ENCODE results near the gene PROM1. TPM values are rescaled to one million over a fixed set of nuclear protein-coding genes. Genes with fewer than 3 reads are reported as not detected.

The PROM1 gene
- total RNA-seq, 1 experiment from 2014 or later: not detected

DNA sequence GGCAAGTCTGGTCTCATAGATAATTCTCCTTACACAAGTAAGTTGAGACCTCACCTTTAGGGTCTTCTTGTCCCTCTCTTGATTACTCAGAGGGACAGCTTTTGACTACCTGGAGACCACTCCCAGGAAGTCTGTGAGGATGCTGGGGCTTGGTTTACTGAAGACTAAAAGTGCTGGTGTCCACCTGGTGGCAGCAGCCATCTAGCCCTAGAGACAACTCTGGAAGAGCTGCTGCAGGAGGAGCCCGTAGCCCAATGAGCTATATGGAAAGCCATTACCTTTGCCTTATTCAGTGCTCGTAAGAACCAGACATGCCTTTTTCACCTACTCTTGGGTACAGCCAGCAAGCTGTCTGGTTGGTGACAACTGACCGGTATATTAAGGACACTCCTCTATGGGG lies 128.2 kb downstream of the PROM1 start:
- no TSS peak for BruUV-seq (replicated peaks)

DNA sequence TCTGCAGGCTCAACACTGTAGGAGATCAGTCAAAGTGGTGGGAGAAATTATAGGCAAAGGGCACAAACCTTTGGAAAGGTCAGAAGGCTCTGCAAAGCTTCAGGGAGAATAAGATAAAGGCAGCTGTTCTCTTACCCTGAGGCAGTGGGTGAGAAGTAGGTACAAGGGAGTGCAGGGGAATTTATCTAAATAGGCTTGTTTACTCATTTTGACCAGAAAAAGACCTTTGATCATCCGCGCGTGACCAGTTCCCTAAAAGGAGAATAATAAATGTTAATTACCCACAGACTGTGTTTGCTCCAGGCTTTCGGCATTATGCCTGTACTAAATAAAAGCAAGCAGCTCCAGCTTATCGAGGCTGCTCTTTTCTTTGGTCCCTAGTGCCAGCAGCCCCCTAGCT lies 130.2 kb downstream of the PROM1 start:
- Histone ChIP-seq H2AFZ (ENCODE audit: low read length) (no peak overlapping the region), H3K36me3 (ENCODE audit: low read depth, low read length) (no peaks in the 10 kb centered on the region), H3K27ac (ENCODE audit: low read length) (no peak overlapping the region), H3K9me2 (replicated peaks; ENCODE audit: low read length) (no peaks in the 10 kb centered on the region), H4K20me1 (ENCODE audit: low read length) (no peaks in the 10 kb centered on the region), H3K27me3 (ENCODE audit: low read length) (no peaks in the 10 kb centered on the region), H3K4me2 (ENCODE audit: low read length) (no peak overlapping the region), H3K9me3 (ENCODE audit: low read length) (no peaks in the 10 kb centered on the region), H3K4me1 (ENCODE audit: insufficient read depth, low read length) (peaks cover 6% of the 10 kb centered on the region), H3K79me2 (ENCODE audit: low read length) (no peaks in the 10 kb centered on the region), H3K4me3 (ENCODE audit: low read length) (no peak overlapping the region), H3K9ac (ENCODE audit: low read length) (no peak overlapping the region), H3F3A (ENCODE audit: low read length, unreplicated experiment) (no peaks in the 10 kb centered on the region)
- TF ChIP-seq, protein P1, sequence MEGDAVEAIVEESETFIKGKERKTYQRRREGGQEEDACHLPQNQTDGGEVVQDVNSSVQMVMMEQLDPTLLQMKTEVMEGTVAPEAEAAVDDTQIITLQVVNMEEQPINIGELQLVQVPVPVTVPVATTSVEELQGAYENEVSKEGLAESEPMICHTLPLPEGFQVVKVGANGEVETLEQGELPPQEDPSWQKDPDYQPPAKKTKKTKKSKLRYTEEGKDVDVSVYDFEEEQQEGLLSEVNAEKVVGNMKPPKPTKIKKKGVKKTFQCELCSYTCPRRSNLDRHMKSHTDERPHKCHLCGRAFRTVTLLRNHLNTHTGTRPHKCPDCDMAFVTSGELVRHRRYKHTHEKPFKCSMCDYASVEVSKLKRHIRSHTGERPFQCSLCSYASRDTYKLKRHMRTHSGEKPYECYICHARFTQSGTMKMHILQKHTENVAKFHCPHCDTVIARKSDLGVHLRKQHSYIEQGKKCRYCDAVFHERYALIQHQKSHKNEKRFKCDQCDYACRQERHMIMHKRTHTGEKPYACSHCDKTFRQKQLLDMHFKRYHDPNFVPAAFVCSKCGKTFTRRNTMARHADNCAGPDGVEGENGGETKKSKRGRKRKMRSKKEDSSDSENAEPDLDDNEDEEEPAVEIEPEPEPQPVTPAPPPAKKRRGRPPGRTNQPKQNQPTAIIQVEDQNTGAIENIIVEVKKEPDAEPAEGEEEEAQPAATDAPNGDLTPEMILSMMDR (conservative IDR thresholded peaks at IDR 0.05; ENCODE audit: low read depth, low read length): no peak
- TF ChIP-seq EZH2phosphoT487 (IDR thresholded peaks at IDR 0.05; ENCODE audit: borderline replicate concordance, low read length): no peak
- no peak for TF ChIP-seq EZH2 (IDR thresholded peaks at IDR 0.05; ENCODE audit: low read length, unreplicated experiment)
- DNase-seq: no peak
- intact Hi-C loops (cut with micrococcal nuclease): loop anchor here (2.0 kb wide), 1 partner anchor 41 kb away; no protein-coding TSS in a partner anchor
- ChIA-PET POLR2A (ENCODE audit: unreplicated experiment) (no interaction called here), CTCF (no interaction called here)
- no TSS peak for BruUV-seq (replicated peaks)
- ATAC-seq: no peak

More for the DNA sequence above, 128.2 kb downstream of the PROM1 start:
- intact Hi-C loops (cut with micrococcal nuclease): loop anchor here (1.0 to 2.0 kb wide), 5 partner anchors 43 to 476 kb away; no protein-coding TSS in a partner anchor
- Histone ChIP-seq H3K27me3 (ENCODE audit: low read length) (no peaks in the 10 kb centered on the region), H3K4me2 (ENCODE audit: low read length) (no peak overlapping the region), H4K20me1 (ENCODE audit: low read length) (no peaks in the 10 kb centered on the region), H2AFZ (ENCODE audit: low read length) (0 out of 2 replicates have a peak overlapping the region, but pooled peaks have one; percentile 19), H3K9me2 (replicated peaks; ENCODE audit: low read length) (no peaks in the 10 kb centered on the region), H3K27ac (ENCODE audit: low read length) (peak overlapping the region; percentile 67), H3K36me3 (ENCODE audit: low read depth, low read length) (no peaks in the 10 kb centered on the region), H3K4me3 (ENCODE audit: low read length) (no peak overlapping the region), H3K9me3 (ENCODE audit: low read length) (no peaks in the 10 kb centered on the region), H3F3A (ENCODE audit: low read length, unreplicated experiment) (no peaks in the 10 kb centered on the region), H3K4me1 (ENCODE audit: insufficient read depth, low read length) (peaks cover 6% of the 10 kb centered on the region), H3K9ac (ENCODE audit: low read length) (peak overlapping the region; percentile 45; the same call in 1 of the 2 replicates), H3K79me2 (ENCODE audit: low read length) (no peaks in the 10 kb centered on the region)
- TF ChIP-seq, protein P1 (conservative IDR thresholded peaks at IDR 0.05; ENCODE audit: low read depth, low read length): peak; percentile 42
- no peak for TF ChIP-seq EZH2 (IDR thresholded peaks at IDR 0.05; ENCODE audit: low read length, unreplicated experiment)
- POLR2A ChIA-PET (ENCODE audit: unreplicated experiment): interaction anchor here (0.9 kb wide), 1 partner anchor 73 kb away, joined by 3 read pairs; no protein-coding TSS in a partner anchor
- peak; percentile 71 for ATAC-seq
- DNase-seq: peak; percentile 49
- CTCF ChIA-PET: interaction anchor here (0.9 to 1.7 kb wide), 8 partner anchors 18 to 476 kb away, joined by 4 to 69 read pairs (median 8); partner anchors contain the start of gene FGFBP1

DNA sequence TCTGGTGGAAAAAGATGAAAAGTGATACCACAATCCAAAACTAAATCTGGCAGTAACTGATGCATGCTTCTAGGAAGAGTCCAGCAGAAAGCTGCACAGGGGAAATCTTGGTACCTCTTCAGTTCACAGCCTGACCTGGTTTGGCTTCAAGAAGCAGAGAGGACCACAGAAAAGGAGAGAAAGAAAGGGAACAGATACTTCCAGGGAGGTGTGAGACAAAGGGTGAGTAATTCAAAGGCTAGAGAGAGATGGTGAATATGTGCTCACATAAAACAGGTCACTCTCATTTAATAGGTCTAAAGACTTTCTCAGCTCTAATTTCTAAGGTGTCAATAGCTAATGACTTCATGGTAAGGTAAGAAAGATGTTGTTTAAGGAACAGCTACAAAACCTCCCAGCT lies 132.0 kb downstream of the PROM1 start:
- Histone ChIP-seq H4K20me1 (ENCODE audit: low read length) (no peaks in the 10 kb centered on the region), H3K4me2 (ENCODE audit: low read length) (no peak overlapping the region), H3K36me3 (ENCODE audit: low read depth, low read length) (no peaks in the 10 kb centered on the region), H3F3A (ENCODE audit: low read length, unreplicated experiment) (no peaks in the 10 kb centered on the region), H2AFZ (ENCODE audit: low read length) (no peak overlapping the region), H3K27ac (ENCODE audit: low read length) (no peak overlapping the region), H3K9me3 (ENCODE audit: low read length) (no peaks in the 10 kb centered on the region), H3K79me2 (ENCODE audit: low read length) (no peaks in the 10 kb centered on the region), H3K4me3 (ENCODE audit: low read length) (no peak overlapping the region), H3K4me1 (ENCODE audit: insufficient read depth, low read length) (peaks cover 6% of the 10 kb centered on the region), H3K27me3 (ENCODE audit: low read length) (no peaks in the 10 kb centered on the region), H3K9ac (ENCODE audit: low read length) (no peak overlapping the region), H3K9me2 (replicated peaks; ENCODE audit: low read length) (no peaks in the 10 kb centered on the region)
- intact Hi-C loops (cut with micrococcal nuclease): no loop called here
- TF ChIP-seq, protein P1 (conservative IDR thresholded peaks at IDR 0.05; ENCODE audit: low read depth, low read length): no peak
- TF ChIP-seq EZH2phosphoT487 (IDR thresholded peaks at IDR 0.05; ENCODE audit: borderline replicate concordance, low read length): no peak
- no peak for TF ChIP-seq EZH2 (IDR thresholded peaks at IDR 0.05; ENCODE audit: low read length, unreplicated experiment)
- CTCF ChIA-PET: no interaction called here
- POLR2A ChIA-PET (ENCODE audit: unreplicated experiment): no interaction called here
- no peak for ATAC-seq
- no peak for DNase-seq
- BruUV-seq (replicated peaks): no TSS peak
